Fibroblast of gingiva (primary cell): Measurements from ENCODE around the gene MOGAT1.
A peak's percentile ranks its signal among the peaks of the same experiment; 100 is the strongest.

ENCODE experiments used
- DNase-seq: peaks from one replicate; pipeline ENCODE4 v3.0.0-alpha.2; 2011; ENCODE audit warnings: low read depth

Gene MOGAT1, protein sequence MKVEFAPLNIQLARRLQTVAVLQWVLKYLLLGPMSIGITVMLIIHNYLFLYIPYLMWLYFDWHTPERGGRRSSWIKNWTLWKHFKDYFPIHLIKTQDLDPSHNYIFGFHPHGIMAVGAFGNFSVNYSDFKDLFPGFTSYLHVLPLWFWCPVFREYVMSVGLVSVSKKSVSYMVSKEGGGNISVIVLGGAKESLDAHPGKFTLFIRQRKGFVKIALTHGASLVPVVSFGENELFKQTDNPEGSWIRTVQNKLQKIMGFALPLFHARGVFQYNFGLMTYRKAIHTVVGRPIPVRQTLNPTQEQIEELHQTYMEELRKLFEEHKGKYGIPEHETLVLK

DNA sequence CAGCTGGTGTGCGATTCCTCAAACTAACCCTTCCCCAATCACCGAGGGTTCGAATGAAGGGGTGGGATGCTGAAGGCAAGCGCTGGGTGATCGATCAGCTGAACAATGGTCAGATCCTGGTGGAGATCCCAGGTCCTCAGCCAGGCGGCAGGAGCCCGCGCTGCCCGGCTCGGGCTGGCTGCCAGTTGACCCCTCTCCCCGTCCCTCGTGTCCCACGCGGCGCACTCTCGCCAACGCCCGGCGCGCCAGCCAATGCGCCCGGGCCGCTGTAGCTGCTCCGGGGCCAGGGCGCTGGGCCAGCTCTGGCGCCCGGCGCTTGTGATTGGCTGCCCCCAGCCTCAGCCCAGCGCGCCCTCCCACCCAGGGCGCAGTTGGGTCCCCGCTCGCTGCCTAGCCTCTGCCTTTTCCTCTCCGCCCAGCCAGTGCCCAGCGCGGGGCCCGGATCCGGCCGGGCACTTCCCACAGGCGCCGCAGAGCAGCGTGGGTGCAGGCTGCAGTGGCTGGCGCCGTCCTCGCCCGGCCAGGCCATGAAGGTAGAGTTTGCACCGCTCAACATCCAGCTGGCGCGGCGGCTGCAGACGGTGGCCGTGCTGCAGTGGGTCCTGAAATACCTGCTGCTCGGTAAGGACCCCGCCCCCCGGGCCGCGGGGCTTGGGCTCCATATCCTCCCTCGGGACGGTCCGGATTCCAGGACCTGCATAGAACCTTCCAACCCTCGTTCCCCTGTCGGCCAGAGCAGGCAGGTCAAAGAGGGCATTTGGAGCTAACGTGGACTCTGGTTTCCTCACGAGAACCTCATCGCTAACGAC, at the start of gene MOGAT1:
Gene MOGAT1, plus strand, starts transcription at position 400 of the 809 bp plus-strand sequence. Its CDS starts 128 bp downstream, at position 528.
- no peak for DNase-seq

DNA sequence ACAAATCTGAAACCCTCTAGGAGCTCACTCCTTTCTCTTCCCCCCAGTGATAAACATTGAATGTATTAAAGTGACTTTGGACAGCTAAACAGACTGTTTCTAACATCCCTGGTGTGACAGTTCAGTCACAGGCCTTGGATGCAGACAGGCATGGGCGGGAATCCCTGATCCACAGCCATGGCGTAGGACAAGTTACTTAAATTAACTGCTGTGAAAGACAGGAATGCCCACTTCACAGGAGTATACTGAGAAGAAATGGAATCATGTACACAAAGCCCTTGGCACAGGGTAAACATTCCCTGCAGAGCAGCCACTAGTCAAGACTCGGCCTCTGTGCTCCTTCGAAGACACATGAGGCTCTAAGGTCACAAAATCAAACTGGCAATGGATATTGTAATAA, 49.6 kb upstream of the MOGAT1 start:
- DNase-seq = no peak

DNA sequence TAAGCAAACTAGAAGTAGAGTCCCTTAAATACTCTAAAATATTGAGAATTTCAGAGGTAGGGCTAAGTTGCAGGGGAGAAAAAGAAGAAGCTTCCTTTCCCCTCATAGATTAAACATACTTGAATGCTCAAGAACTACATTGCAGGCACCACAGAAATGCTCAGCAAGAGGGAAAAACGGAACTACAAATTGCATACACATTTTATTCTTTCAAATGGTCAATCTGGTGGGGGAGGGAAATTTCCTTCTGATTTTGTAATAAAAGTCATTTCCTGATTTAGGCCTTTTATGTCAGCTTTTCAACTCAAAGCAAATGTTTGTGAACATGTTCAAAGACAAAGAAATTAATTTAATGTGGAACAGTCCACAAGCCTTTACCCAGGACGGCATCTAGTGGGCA, 48.5 kb upstream of the MOGAT1 start:
- DNase-seq = no peak

- peak; percentile 47 for DNase-seq
These were observed 47.6 kb upstream of the MOGAT1 start for GRCh38 chr2:222623756-222624309.

- peak; percentile 15 for DNase-seq
These were observed 43.7 kb upstream of the MOGAT1 start for GRCh38 chr2:222627764-222628163.

DNA sequence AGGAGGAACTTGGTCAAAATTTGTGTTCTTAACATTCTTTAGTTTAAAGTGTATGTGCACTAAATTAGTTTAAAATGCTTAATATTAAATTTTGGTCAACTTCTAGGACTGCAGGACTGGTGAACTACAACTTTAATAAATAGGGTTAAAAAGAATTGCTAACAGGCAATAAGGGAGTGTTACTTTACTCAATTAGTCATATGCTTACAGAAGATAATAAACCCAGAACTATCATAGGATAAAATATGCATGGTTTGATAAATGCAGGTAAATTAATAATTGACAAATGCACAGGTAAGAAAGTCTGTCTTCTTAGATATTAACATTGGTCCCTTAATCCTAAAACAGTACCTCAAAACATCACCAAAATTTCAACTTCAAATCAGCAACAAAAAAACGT, 36.2 kb upstream of the MOGAT1 start:
- no peak for DNase-seq

- DNase-seq = no peak
These were observed 34.4 kb upstream of the MOGAT1 start for GRCh38 chr2:222637067-222637466.

DNA sequence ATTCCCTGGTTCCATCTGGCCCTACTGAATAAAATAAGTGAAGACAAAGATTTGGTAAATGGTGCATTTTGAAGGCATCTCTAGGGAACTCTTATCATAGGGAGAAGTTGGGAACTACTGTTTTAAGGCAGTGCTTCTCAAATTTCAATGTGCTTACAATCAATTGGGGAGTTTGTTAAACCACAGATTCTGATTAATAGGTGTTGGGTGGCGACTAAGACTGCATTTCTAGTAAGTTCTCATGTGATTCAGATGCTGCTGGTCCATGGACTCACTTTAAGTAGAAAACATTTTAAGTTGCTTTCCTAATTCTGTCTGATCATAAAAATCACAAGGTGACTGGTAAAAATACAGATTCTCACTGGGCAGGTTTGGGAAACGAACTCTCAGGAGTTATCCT, 30.1 kb upstream of the MOGAT1 start:
- DNase-seq = no peak

GRCh38 chr2:222643134-222643533, 28.3 kb upstream of the MOGAT1 start:
- DNase-seq = no peak

GRCh38 chr2:222646008-222646407, 25.4 kb upstream of the MOGAT1 start:
- no peak for DNase-seq

GRCh38 chr2:222649801-222650200, 21.7 kb upstream of the MOGAT1 start:
- no peak for DNase-seq

- peak; percentile 60 for DNase-seq
These were observed 19.6 kb upstream of the MOGAT1 start for GRCh38 chr2:222651718-222652418.

DNA sequence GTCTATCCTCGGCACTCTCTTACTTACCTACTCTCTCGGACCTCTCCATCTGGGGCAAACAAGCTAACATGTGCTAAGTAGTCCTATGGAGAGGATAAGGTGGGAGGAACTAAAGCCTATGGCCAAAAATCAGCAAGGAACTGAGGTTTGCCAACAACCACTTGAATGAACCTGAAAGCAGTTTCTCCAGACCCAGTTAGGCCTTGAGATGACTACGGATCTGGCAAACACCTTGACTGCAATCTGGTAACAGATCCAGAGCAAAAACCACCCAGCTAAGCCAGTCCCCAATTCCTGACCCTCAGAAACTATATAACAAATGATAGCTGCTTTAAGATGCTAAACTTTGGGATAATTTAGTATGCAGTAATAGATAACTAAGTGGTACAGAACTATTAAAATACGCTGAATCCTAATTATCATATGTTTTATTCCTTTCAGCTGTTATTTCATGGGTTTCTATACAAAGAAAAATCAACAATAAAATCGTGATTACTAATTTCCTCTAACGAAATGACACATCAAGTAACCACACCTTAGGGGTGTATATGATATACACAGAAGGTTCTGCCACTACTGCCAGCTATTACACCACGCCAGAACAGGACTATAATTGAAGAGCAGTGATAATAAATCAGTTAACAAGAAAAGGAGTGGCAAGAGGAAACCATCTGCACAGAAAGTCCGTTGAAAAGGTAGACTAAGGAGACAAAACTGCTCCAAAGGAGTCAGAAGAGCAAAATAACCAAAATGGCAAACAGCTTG, 18.8 kb upstream of the MOGAT1 start:
- no peak for DNase-seq

DNA sequence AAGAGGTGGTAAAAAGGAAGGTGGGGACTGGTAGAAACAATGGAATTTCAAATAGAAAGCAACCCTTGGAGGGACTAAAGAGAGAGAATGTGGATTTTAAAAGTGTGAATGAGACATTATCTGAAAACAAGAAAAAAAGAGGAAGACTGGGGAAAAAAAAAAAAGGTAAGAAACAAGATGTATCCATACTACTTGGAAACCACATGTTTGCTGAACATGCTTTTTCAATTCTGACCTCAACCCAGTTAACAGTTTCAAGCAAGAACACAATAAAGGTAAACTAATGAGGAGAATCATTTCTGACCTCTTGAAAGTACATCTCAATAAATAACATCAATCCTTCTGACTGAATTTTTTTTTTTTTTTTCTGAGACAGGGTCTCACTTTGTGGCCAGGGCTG, 18.2 kb upstream of the MOGAT1 start:
- DNase-seq = no peak

DNA sequence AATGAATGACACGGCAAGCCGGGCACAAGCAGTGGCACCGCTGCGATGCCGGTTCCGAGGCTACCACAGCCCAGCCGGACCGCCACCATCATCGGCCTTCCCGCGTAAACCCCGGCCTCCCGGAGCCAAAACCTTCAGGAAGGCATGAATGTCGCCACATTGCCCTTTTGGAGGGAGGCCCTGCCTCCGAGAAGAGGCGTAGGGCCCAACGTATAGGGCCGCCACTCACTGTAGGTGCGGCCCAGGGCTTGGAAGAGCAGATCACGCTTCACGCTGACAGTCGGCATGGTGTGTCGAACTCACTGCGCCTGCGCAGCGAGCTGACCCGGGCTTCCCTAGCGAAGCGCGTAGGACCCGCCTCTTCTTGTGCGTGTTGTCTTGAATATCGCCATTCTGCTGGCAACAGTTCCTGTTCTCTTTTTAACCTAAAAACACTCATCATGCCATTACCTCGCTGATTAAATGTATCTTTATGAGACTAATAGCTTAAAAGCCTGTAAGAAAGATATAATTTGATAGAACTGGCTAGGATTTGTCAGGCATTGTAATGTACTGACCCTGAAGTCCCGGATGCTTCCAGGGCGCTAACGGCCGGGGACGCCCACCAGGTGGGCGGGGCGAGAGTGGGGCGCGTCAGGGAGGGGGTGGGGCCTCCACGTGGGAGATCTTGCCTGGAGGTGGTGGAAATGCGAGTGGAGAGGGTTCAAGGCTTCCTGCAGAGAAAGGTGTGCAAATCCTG, 15.5 kb upstream of the MOGAT1 start, which contains the start of gene FARSB:
Gene FARSB, minus strand, starts transcription at position 306 of the 739 bp plus-strand sequence. Its CDS starts 19 bp downstream, at position 287.
- DNase-seq = peak; percentile 94

GRCh38 chr2:222656526-222657446, 14.7 kb upstream of the MOGAT1 start:
- no peak for DNase-seq

- DNase-seq = no peak
These were observed 8.0 kb upstream of the MOGAT1 start for GRCh38 chr2:222663479-222663878.

DNA sequence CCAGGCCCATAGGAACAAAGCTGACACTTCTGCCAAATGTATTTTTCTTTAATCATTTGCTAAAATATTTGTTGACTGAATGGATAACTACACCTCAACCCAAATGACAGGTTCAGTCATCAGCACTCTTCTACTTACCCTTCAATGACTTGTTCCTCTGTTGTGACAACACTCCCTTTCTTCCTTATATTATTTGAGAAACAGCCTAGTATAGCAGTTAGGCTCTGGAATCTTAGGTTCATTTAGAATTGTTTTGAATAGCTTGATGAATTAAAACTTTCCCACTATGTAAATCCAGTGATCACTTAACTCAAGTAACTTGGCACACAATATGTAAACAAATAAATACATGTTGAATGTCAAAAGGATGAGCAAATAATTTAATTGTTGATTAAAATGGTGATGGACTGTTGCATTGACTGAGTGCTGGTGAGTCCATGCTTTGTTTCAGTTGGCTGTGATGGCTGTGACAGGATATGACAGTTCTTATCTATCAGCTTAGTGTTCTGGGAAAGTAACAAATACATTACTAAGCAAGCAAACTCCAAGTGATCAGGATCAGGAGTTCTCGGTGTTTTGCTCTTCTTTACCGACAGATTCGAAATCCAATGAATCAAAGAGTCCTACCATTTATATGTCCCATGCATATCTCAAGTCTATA, 2.8 kb upstream of the MOGAT1 start:
- DNase-seq = no peak

DNA sequence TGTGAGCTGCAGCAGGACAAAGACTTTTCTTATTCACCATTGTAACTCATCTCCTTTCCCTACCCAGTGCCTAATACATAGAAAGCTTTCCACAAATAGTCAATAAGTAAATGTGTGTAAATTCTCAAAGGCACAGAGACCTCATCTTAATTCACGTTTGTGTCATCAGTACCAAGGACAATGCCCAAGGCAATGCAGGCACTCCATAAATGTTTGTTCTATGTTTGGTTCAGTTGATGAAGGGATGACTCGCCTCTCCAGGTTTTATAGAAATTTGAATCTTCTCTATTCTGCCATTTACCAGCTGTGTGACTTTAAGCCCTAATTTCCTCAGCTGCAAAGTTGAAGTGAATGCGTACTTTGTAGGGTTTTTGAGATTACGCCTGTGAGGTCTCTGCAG, 2.1 kb upstream of the MOGAT1 start:
- DNase-seq = no peak
